Stomach (tissue), 4 donors: ENCODE data around the gene RFX3.

Experiments
- CTCF ChIP-seq, 7 experiments: fragments of 450-650 bp in 4 of 7; fragments of 200-600 bp in 3 of 7; sonication (generic) in 3 of 7; IDR thresholded peaks; one replicate each; pipeline ENCODE4 v1.5.1; 2016 to 2019; ENCODE audit warnings: antibody characterized with exemption in 7 of 7, control low read depth in 2 of 7, mild to moderate bottlenecking in 1 of 7
- EP300 ChIP-seq: sonication (generic); formaldehyde crosslinking; IDR thresholded peaks from one replicate; pipeline ENCODE4 v1.6.1; 2017; ENCODE audit warnings: antibody characterized with exemption
- POLR2A ChIP-seq, 4 donors: fragments of 450-650 bp; IDR thresholded peaks; one replicate each; pipeline ENCODE4 v1.6.1; 2016; ENCODE audit warnings: antibody characterized with exemption in 4 of 4, control low read depth in 2 of 4, mild to moderate bottlenecking in 1 of 4, moderate library complexity in 1 of 4
- POLR2AphosphoS5 ChIP-seq, 3 donors: sonication (generic); formaldehyde crosslinking; IDR thresholded peaks; one replicate each; pipeline ENCODE4 v1.6.1; 2016; ENCODE audit warnings: antibody characterized with exemption in 3 of 3

DNA sequence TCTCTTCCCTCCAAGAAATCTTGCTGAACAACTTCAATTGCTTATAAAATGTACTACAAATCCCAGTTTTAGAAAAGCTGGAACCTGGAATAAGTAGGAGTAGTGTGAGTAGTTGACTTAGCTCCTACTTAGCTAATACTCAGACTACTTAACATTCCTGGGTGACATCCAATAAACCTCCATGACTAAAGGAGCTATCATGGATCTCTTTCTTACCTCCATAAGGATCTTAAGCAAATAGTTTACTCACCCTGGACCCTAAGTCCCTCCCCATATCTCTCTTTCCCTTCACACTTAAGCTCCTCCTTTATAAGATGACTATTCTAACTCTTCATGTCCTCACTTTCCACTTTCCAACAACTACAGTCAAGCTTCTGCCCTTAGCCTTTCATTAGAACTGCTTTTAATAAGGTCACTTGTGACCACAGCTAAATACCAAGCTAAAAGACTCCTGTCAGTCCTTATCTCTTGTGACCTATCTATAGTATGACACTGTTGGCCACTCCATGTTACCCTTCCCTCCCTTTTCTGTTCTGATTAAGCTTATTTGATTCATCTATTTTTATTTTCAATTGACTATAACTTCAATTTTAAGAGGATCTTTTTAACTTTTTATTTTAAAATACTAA, 194.9 kb downstream of the RFX3 start:
- TF ChIP-seq CTCF (IDR thresholded peaks at IDR 0.05) (no peak), POLR2AphosphoS5 (IDR thresholded peaks at IDR 0.05) (no peak), POLR2A (IDR thresholded peaks at IDR 0.05) (no peak), EP300 (no peak)
